Lung (tissue), 16 donors: ENCODE results near the gene COX7B. TPM values are rescaled to one million over a fixed set of nuclear protein-coding genes. Genes with fewer than 3 reads are reported as not detected.
"Not testable (repeated sequence)": the region's sequence is repeated elsewhere in the genome, so short reads cannot be mapped to it uniquely, and the experiment has no call there.

Source experiments
- ATAC-seq: fragments of 200-7000 bp; cut with Tn5 transposase; one replicate; pipeline ENCODE4 v1.9.1; 2020; ENCODE audit warnings: moderate number of reproducible peaks; ENCODE audit not compliant: insufficient read depth, low FRiP score
- DNase-seq, 3 donors: peaks; one replicate each; pipeline ENCODE4 v3.0.0-alpha.2; 2013 to 2017
- H3K27ac ChIP-seq, 2 donors: one replicate each; pipeline ENCODE4 v1.5.1; 2013; ENCODE audit warnings: mild to moderate bottlenecking in 2 of 2, moderate library complexity in 2 of 2, control low read depth in 1 of 2, inconsistent platforms in 1 of 2, low read depth in 1 of 2, low read length in 1 of 2
- H3K27me3 ChIP-seq, 3 donors: one replicate each; pipeline ENCODE4 v1.5.1; 2013; ENCODE audit warnings: low read length in 2 of 3; ENCODE audit not compliant: control insufficient read depth in 3 of 3, insufficient read depth in 3 of 3
- H3K36me3 ChIP-seq, 4 donors: one replicate each; pipeline ENCODE4 v1.5.1; 2013; ENCODE audit warnings: low read length in 4 of 4, mild to moderate bottlenecking in 1 of 4, moderate library complexity in 1 of 4; ENCODE audit not compliant: control insufficient read depth in 4 of 4, insufficient read depth in 4 of 4
- H3K4me1 ChIP-seq, 5 donors: one replicate each; pipeline ENCODE4 v1.5.1; 2013; ENCODE audit warnings: low read length in 5 of 5, mild to moderate bottlenecking in 2 of 5, moderate library complexity in 1 of 5; ENCODE audit not compliant: control insufficient read depth in 5 of 5, insufficient read depth in 5 of 5
- H3K4me3 ChIP-seq: one replicate; pipeline ENCODE4 v1.5.1; 2013; ENCODE audit warnings: mild to moderate bottlenecking, control low read depth, moderate library complexity
- H3K9ac ChIP-seq, 2 donors: one replicate each; pipeline ENCODE4 v1.5.1; 2013; ENCODE audit warnings: low read length in 2 of 2, control low read depth in 1 of 2; ENCODE audit not compliant: insufficient read depth in 1 of 2
- H3K9me3 ChIP-seq, 4 donors: one replicate each; pipeline ENCODE4 v1.5.1; 2013; ENCODE audit warnings: low read length in 3 of 4, mild to moderate bottlenecking in 1 of 4, moderate library complexity in 1 of 4; ENCODE audit not compliant: control insufficient read depth in 4 of 4, insufficient read depth in 3 of 4
- CTCF ChIP-seq: IDR thresholded peaks from 2 replicates; pipeline ENCODE4 v1.5.1; 2012; ENCODE audit warnings: mild to moderate bottlenecking; ENCODE audit errors: control extremely low read depth, extremely low read depth
- WGBS, 2 donors: extraction: QIAGEN DNeasy Blood & Tissue Kit; methylation state at CpG; one replicate each; pipeline ENCODE4 v1.1.7; 2013; 5-methylcytosine and 5-hydroxymethylcytosine counted together
- long read RNA-seq, 5 donors: transcript quantifications; one replicate each; lab custom pipeline, GENCODE V29; 2026
- polyA plus RNA-seq, 2 donors: library from polyadenylated mRNA; stranded (reverse); fragments of 200-250 nt; gene quantifications; one replicate each; pipeline ENCODE4 v1.2.1, GENCODE V29; 2013
- total RNA-seq, 2 donors: library from RNA; depleted of rRNA in 1 of 2; stranded (reverse); fragments of >200 nt in 1 of 2; gene quantifications; one replicate each; pipeline ENCODE4 v1.2.1, GENCODE V29; 2014 to 2021
- donor health status: control.
- donor health status: control.
- donor health status: Bipolar disorder and iron deficiency.
- donor health status: healthy.
- donor health status: DM: yes; HTN: yes; CAD: no.

COX7B gene
- total RNA-seq (100 to 1,000 TPM; 141 to 168 TPM), polyA plus RNA-seq (1,000 to 10,000 TPM in 1 of 2 donors, 100 to 1,000 TPM in 1; 532 to 1,269 TPM)
- long read RNA-seq, donor 1, transcript COX7B-203 (3 exons, 2,471 nt): major isoform, 141 of 157 reads
- long read RNA-seq, donor 1, partial matches to known transcripts: 15 of 157 reads
- long read RNA-seq, donor 1, other reads (novel, unspliced or antisense): 0 of 157 reads
- long read RNA-seq, donor 2, transcript COX7B-203 (3 exons, 2,471 nt): major isoform, 85 of 107 reads
- long read RNA-seq, donor 2, partial matches to known transcripts: 19 of 107 reads
- long read RNA-seq, donor 2, other reads (novel, unspliced or antisense): 0 of 107 reads
- long read RNA-seq, donor 3, transcript COX7B-203 (3 exons, 2,471 nt): major isoform, 97 of 105 reads
- long read RNA-seq, donor 3, partial matches to known transcripts: 5 of 105 reads
- long read RNA-seq, donor 3, other reads (novel, unspliced or antisense): 0 of 105 reads
- long read RNA-seq, donor 4, transcript COX7B-203 (3 exons, 2,471 nt): major isoform, 79 of 108 reads
- long read RNA-seq, donor 4, partial matches to known transcripts: 27 of 108 reads
- long read RNA-seq, donor 4, other reads (novel, unspliced or antisense): 0 of 108 reads
- long read RNA-seq, donor 5, transcript COX7B-203 (3 exons, 2,471 nt): major isoform, 191 of 237 reads
- long read RNA-seq, donor 5, partial matches to known transcripts: 29 of 237 reads
- long read RNA-seq, donor 5, other reads (novel, unspliced or antisense): 11 of 237 reads

DNA sequence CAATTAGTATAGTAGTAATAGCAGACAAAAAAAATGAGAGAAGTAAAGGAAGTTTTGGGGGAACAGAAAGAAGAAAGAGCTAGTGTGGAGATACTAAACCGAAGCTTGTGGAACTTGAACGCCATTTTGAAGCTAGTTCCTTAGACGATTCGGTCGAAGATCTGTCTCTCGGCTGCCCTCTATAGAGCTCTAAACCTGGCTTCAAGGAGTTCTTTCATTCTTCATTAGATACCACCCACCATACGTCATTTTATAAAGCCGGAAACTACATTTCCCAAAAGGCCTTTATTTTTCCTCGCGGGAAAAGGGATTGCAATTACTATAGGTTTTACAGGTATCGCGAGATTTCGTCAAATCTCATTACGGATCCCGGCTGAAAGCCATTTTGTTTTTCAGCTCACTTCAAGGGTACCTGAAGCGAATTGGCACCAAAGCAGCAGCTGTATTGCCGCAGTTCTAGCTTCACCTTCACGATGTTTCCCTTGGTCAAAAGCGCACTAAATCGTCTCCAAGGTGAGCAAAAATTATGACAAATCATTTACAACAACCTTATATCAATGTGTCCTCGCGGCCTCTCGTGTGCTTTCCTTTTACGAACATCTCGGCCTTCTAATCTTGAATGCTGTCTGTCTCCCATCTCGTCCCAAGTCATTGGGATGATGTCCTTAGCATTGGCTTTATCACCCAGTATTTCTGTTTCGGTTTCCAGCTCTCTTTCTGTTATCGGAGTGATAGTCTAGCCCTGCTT, at the start of gene COX7B:
TSS of gene COX7B (plus strand) at position 388 of the 748 bp plus-strand sequence. CDS start at position 474, 86 bp downstream.
- Histone ChIP-seq H3K4me1 (peaks cover 0 to 5% (median 0%) of the 10 kb centered on the region in 5 donors), H3K9me3 (no peaks in the 10 kb centered on the region), H3K4me3 (peak within 1 kb of the TSS; percentile 56), H3K36me3 (peaks cover 0 to 7% (median 2%) of the 10 kb centered on the region in 4 donors), H3K9ac (peak within 1 kb of the TSS; percentile 86 to 93), H3K27me3 (no peaks in the 10 kb centered on the region), H3K27ac (peak within 1 kb of the TSS; percentile 74 to 89)
- 0 to 36% methylated on average over 28 of the region's 28 CpGs for WGBS, 2 donors
- TF ChIP-seq CTCF: no peak
- DNase-seq: peak; percentile 81 to 98 (median 98)
- ATAC-seq: peak; percentile 63

DNA sequence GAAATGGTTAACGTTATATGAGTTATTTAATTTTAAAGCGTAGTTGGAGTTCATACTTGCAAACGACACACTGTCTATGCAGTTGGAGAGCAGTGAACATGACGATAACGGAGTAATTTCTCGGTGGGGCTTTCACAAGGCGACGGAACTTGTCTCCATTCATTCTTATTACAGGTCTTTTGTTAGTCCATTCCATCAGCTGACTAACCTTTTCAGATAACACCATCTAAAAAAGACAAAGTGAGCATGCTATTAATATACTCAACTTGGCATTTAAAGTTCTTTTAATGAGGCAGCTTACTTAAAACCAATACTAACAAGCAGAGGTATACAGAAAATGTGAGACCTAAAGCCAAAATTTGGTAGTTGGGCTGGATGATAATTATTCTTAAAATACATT, 23.9 kb upstream of the COX7B start:
- no peak for DNase-seq
- H3K9me3 ChIP-seq: no peaks in the 10 kb centered on the region
- TF ChIP-seq CTCF: no peak

DNA sequence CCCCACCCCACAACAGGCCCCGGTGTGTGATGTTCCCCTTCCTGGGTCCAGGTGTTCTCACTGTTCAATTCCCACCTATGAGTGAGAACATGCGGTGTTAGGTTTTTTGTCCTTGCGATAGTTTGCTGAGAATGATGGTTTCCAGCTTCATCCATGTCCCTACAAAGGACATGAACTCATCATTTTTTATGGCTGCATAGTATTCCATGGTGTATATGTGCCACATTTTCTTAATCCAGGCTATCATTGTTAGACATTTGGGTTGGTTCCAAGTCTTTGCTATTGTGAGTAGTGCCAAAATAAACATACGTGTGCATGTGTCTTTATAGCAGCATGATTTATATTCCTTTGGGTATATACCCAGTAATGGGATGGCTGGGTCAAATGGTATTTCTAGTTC, 17.9 kb upstream of the COX7B start:
- not testable (repeated sequence) for H3K9me3 ChIP-seq, H3K27ac ChIP-seq, ATAC-seq, H3K27me3 ChIP-seq, H3K4me3 ChIP-seq, H3K36me3 ChIP-seq, DNase-seq, H3K9ac ChIP-seq, H3K4me1 ChIP-seq
- 85 to 87% methylated on average over 4 of the region's 4 CpGs for WGBS, 2 donors

More for the DNA sequence above, 23.9 kb upstream of the COX7B start:
- ATAC-seq: no peak
- peaks cover 0 to 4% (median 0%) of the 10 kb centered on the region in 4 donors for H3K36me3 ChIP-seq
- 93 to 99% methylated on average over 8 of the region's 8 CpGs for WGBS, 2 donors
- no peak overlapping the region for H3K27ac ChIP-seq
- H3K4me1 ChIP-seq: no peaks in the 10 kb centered on the region
- H3K4me3 ChIP-seq: no peak overlapping the region
- no peak overlapping the region for H3K9ac ChIP-seq
- H3K27me3 ChIP-seq: no peaks in the 10 kb centered on the region

- Histone ChIP-seq H3K4me1 (peaks cover 0 to 7% (median 0%) of the 10 kb centered on the region in 5 donors), H3K4me3 (no peak overlapping the region), H3K36me3 (no peaks in the 10 kb centered on the region), H3K27ac (no peak overlapping the region), H3K9ac (no peak overlapping the region), H3K27me3 (no peaks in the 10 kb centered on the region), H3K9me3 (no peaks in the 10 kb centered on the region)
- DNase-seq (no peak), ATAC-seq (no peak)
- no peak for TF ChIP-seq CTCF
- WGBS, 2 donors: 95 to 100% methylated on average over 2 of the region's 2 CpGs
These were observed 6.4 kb upstream of the COX7B start for GRCh38 chrX:77892887-77893286.
